Measurements from ENCODE around the gene PMVK. TPM values are rescaled to one million over a fixed set of nuclear protein-coding genes. Genes with fewer than 3 reads are reported as not detected.

PMVK gene
- total RNA-seq, 4 donors from 2014 or later = 29.0 to 38.2 (median 33.5) TPM

DNA sequence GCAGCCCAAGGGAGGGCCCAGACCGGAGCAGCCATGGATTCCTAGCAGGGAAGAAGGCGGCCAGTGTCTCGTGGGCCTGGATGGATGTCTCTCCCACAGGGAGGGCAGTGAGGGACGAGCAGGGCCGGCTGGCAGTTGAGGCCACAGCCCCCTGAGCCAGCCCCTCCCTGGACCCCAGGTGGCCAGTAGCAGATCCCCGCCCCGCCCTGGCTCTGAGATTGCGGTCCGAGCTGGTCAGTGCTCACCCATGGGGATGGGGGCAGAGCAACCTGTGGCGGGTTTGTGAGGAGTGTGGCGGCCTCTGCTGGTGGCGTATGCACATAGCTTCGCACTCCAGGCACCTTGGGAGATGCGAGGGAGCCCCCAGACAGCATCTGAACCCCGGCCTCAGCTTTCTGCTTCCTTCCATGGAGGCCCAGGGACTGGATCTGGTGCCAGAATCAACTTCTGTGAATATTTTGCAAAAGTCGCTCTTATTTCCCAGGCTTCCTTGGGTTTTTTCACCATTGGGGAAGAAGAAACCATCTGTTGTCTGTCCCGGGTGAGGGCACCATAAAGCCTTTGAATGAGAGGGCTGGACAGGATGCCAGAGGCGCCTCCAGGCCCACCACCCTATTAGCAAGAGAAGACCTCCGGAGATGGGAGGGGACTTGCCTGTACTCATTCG is 58.0 kb downstream of the PMVK start:
- TF ChIP-seq POLR2A (IDR thresholded peaks at IDR 0.05) = no peak
- TF ChIP-seq, protein P1, sequence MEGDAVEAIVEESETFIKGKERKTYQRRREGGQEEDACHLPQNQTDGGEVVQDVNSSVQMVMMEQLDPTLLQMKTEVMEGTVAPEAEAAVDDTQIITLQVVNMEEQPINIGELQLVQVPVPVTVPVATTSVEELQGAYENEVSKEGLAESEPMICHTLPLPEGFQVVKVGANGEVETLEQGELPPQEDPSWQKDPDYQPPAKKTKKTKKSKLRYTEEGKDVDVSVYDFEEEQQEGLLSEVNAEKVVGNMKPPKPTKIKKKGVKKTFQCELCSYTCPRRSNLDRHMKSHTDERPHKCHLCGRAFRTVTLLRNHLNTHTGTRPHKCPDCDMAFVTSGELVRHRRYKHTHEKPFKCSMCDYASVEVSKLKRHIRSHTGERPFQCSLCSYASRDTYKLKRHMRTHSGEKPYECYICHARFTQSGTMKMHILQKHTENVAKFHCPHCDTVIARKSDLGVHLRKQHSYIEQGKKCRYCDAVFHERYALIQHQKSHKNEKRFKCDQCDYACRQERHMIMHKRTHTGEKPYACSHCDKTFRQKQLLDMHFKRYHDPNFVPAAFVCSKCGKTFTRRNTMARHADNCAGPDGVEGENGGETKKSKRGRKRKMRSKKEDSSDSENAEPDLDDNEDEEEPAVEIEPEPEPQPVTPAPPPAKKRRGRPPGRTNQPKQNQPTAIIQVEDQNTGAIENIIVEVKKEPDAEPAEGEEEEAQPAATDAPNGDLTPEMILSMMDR (IDR thresholded peaks at IDR 0.05) = peak; percentile 80 to 89 (median 83)
- Histone ChIP-seq H3K9me3 (no peaks in the 10 kb centered on the region), H3K27ac (no peak overlapping the region), H3K4me3 (no peak overlapping the region), H3K27me3 (peaks cover 0 to 8% (median 0%) of the 10 kb centered on the region in 4 donors), H3K4me1 (peaks cover 0 to 7% (median 3%) of the 10 kb centered on the region in 3 donors), H3K36me3 (no peaks in the 10 kb centered on the region)
- intact Hi-C loops (cut with DNase I) = loop anchor here (10.0 kb wide), 1 partner anchor 314 kb away; the partner anchor contains the start of gene CHRNB2
- WGBS, 2 donors = 44 to 51% methylated on average over 5 to 7 of the region's 20 CpGs
- DNase-seq = no peak

DNA sequence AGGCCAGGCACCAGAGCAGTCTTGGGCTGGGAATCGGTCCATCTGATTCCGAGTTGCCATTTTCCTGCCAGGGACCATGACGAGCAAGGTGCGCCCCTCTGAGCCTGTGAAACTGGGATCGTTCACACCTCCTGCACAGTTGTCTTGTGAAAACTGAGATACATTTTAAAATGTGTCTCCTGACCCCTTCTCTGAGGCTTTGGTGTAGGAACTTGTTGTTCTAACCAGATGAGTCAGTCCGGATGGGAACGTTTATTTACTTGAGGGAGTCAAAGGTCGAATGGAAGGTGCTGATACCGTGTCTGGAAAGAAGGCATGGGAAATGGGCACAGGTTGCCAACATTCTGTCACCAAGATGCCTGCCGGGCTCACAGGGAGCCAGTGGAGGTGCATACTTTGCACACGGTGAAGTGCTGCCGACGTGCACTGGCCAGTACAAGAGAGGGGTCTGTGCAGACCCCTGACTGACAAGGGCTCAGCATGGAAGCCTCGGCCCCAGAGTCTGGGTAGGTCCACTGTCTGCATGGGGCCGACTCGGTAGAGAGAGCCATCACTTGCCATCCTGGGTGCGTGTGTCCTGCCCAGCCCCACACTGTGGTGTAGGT is 59.0 kb downstream of the PMVK start:
- 68 to 78% methylated on average over 16 of the region's 17 CpGs for whole genome bisulfite sequencing, 2 donors
- Histone ChIP-seq H3K4me1 (peaks cover 0 to 7% (median 3%) of the 10 kb centered on the region in 3 donors), H3K27me3 (peaks cover 0 to 9% (median 0%) of the 10 kb centered on the region in 4 donors), H3K9me3 (no peaks in the 10 kb centered on the region), H3K4me3 (no peak overlapping the region), H3K27ac (no peak overlapping the region), H3K36me3 (no peaks in the 10 kb centered on the region)
- DNase-seq = no peak
- no peak for TF ChIP-seq POLR2A (IDR thresholded peaks at IDR 0.05)
- TF ChIP-seq, protein P1 (IDR thresholded peaks at IDR 0.05) = no peak
- intact Hi-C loops (cut with DNase I) = loop anchor here (10.0 kb wide), 1 partner anchor 313 kb away; the partner anchor contains the start of gene CHRNB2

DNA sequence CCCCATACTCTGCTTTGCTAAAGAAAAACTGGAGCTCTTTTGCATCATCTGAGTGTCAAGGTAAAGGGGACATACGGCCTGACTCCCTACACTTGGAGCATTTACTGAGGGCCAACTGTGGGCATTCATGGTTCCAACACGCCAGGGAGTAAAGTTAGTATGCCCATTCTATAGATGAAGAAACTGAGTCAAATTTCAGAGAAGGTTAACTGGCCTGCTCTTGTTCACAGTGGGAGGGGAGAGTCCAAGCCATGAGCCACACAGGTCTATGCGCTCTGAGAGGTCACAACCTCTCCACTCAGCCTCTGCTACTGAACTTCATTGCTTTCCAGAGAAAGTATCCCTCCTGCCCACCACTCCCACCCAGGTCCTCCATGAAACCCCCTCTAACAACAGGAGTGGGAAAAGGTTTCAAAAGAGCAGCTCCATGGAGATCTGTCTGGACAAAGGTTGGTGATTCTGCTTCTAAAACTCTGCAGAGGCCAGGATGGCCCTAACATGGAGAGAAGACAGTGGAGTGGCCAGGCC is 59.6 kb downstream of the PMVK start:
- intact Hi-C loops (cut with DNase I) = loop anchor here (10.0 kb wide), 1 partner anchor 312 kb away; the partner anchor contains the start of gene CHRNB2
- H3K9me3 ChIP-seq = no peaks in the 10 kb centered on the region
- WGBS, 2 donors = 0 to 53% methylated on average over 1 to 2 of the region's 3 CpGs
- H3K27ac ChIP-seq = no peak overlapping the region
- H3K4me1 ChIP-seq = peaks cover 0 to 7% (median 3%) of the 10 kb centered on the region in 3 donors
- H3K27me3 ChIP-seq = peaks cover 0 to 9% (median 0%) of the 10 kb centered on the region in 4 donors
- no peak overlapping the region for H3K4me3 ChIP-seq
- no peak for DNase-seq
- H3K36me3 ChIP-seq = no peaks in the 10 kb centered on the region
- TF ChIP-seq, protein P1 (IDR thresholded peaks at IDR 0.05) = no peak
- no peak for TF ChIP-seq POLR2A (IDR thresholded peaks at IDR 0.05)

Small RNA genes within 50 kb of the gene (small RNA-seq; reads per million reads assigned to genes)
- 0 to 0.15 (median 0.04) reads per million in 4 donors for gene MIR4258
- 0 reads per million in 4 donors for gene RF00017

Other genes with a start within 250 kb of the PMVK start
- gene KCNN3, start 66.4 kb downstream of the PMVK start, total RNA-seq = 1 to 10 TPM in 1 of 4 donors, under 1 TPM in 3; 0.08 to 1.7 (median 0.50) TPM
- gene PBXIP1, start 19.4 kb upstream of the PMVK start, total RNA-seq = 10 to 100 TPM; 11.1 to 51.1 (median 29.3) TPM
- gene PYGO2, start 25.1 kb upstream of the PMVK start, total RNA-seq = 10 to 100 TPM; 14.4 to 18.8 (median 17.5) TPM
- gene SHC1, start 34.0 kb upstream of the PMVK start, total RNA-seq = 10 to 100 TPM; 37.6 to 80.9 (median 65.8) TPM
- 10 to 100 TPM; 34.9 to 72.8 (median 55.3) TPM for gene CKS1B, start 38.0 kb upstream of the PMVK start, total RNA-seq
- gene FLAD1, start 46.6 kb upstream of the PMVK start, total RNA-seq = 10 to 100 TPM; 21.5 to 30.9 (median 29.5) TPM
- not detected for gene LENEP, start 56.9 kb upstream of the PMVK start, total RNA-seq
- gene ZBTB7B, start 66.1 kb upstream of the PMVK start, total RNA-seq = 100 to 1,000 TPM; 101 to 220 (median 113) TPM
- 1 to 10 TPM in 1 of 4 donors, under 1 TPM in 3; 0.11 to 8.2 (median 0.18) TPM for gene DCST2, start 97.1 kb upstream of the PMVK start, total RNA-seq
- gene DCST1, start 97.1 kb upstream of the PMVK start, total RNA-seq = under 1 TPM in 1 of 4 donors, not detected in 3; 0.19 TPM
- 100 to 1,000 TPM; 135 to 194 (median 183) TPM for gene ADAM15, start 114.6 kb upstream of the PMVK start, total RNA-seq
- 10 to 100 TPM in 3 of 4 donors, 1 to 10 TPM in 1; 8.1 to 22.9 (median 12.2) TPM for gene EFNA4, start 127.0 kb upstream of the PMVK start, total RNA-seq
- 10 to 100 TPM; 20.0 to 25.8 (median 21.1) TPM for gene EFNA3, start 142.1 kb upstream of the PMVK start, total RNA-seq
- gene EFNA1, start 191.2 kb upstream of the PMVK start, total RNA-seq = 10 to 100 TPM; 30.2 to 42.9 (median 31.0) TPM
- gene SLC50A1, start 199.1 kb upstream of the PMVK start, total RNA-seq = 10 to 100 TPM; 21.4 to 27.2 (median 26.0) TPM
- 10 to 100 TPM; 33.1 to 67.7 (median 45.4) TPM for gene DPM3, start 203.8 kb upstream of the PMVK start, total RNA-seq
- 100 to 1,000 TPM in 1 of 4 donors, 10 to 100 TPM in 3; 70.8 to 122 (median 73.8) TPM for gene KRTCAP2, start 236.6 kb upstream of the PMVK start, total RNA-seq
- under 1 TPM in 3 of 4 donors, not detected in 1; 0.30 to 0.53 (median 0.38) TPM for gene TRIM46, start 237.1 kb upstream of the PMVK start, total RNA-seq

Data from esophagus squamous epithelium (tissue), 5 donors.